IPS-18a (cell line): Measurements from ENCODE around the gene AHDC1.
A peak's percentile ranks its signal among the peaks of the same experiment; 100 is the strongest.

Experiments
- H3K27ac ChIP-seq: one replicate; pipeline ENCODE4 v1.5.1; 2013; ENCODE audit warnings: low read length
- H3K27me3 ChIP-seq: one replicate; pipeline ENCODE4 v1.6.1; 2013; ENCODE audit warnings: mild to moderate bottlenecking, low read length; ENCODE audit not compliant: control insufficient read depth, insufficient read depth
- H3K36me3 ChIP-seq: one replicate; pipeline ENCODE4 v1.6.1; 2013; ENCODE audit warnings: low read depth, low read length; ENCODE audit not compliant: control insufficient read depth
- H3K4me1 ChIP-seq: one replicate; pipeline ENCODE4 v1.6.1; 2013; ENCODE audit warnings: low read depth, low read length; ENCODE audit not compliant: control insufficient read depth
- H3K4me3 ChIP-seq: one replicate; pipeline ENCODE4 v1.5.1; 2013; ENCODE audit warnings: low read length
- H3K9ac ChIP-seq: one replicate; pipeline ENCODE4 v1.6.1; 2013; ENCODE audit warnings: mild to moderate bottlenecking, low read length, moderate library complexity
- H3K9me3 ChIP-seq: one replicate; pipeline ENCODE4 v1.6.1; 2013; ENCODE audit warnings: low read depth, low read length; ENCODE audit not compliant: control insufficient read depth

Gene AHDC1, protein sequence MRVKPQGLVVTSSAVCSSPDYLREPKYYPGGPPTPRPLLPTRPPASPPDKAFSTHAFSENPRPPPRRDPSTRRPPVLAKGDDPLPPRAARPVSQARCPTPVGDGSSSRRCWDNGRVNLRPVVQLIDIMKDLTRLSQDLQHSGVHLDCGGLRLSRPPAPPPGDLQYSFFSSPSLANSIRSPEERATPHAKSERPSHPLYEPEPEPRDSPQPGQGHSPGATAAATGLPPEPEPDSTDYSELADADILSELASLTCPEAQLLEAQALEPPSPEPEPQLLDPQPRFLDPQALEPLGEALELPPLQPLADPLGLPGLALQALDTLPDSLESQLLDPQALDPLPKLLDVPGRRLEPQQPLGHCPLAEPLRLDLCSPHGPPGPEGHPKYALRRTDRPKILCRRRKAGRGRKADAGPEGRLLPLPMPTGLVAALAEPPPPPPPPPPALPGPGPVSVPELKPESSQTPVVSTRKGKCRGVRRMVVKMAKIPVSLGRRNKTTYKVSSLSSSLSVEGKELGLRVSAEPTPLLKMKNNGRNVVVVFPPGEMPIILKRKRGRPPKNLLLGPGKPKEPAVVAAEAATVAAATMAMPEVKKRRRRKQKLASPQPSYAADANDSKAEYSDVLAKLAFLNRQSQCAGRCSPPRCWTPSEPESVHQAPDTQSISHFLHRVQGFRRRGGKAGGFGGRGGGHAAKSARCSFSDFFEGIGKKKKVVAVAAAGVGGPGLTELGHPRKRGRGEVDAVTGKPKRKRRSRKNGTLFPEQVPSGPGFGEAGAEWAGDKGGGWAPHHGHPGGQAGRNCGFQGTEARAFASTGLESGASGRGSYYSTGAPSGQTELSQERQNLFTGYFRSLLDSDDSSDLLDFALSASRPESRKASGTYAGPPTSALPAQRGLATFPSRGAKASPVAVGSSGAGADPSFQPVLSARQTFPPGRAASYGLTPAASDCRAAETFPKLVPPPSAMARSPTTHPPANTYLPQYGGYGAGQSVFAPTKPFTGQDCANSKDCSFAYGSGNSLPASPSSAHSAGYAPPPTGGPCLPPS (N-terminal part only)

DNA sequence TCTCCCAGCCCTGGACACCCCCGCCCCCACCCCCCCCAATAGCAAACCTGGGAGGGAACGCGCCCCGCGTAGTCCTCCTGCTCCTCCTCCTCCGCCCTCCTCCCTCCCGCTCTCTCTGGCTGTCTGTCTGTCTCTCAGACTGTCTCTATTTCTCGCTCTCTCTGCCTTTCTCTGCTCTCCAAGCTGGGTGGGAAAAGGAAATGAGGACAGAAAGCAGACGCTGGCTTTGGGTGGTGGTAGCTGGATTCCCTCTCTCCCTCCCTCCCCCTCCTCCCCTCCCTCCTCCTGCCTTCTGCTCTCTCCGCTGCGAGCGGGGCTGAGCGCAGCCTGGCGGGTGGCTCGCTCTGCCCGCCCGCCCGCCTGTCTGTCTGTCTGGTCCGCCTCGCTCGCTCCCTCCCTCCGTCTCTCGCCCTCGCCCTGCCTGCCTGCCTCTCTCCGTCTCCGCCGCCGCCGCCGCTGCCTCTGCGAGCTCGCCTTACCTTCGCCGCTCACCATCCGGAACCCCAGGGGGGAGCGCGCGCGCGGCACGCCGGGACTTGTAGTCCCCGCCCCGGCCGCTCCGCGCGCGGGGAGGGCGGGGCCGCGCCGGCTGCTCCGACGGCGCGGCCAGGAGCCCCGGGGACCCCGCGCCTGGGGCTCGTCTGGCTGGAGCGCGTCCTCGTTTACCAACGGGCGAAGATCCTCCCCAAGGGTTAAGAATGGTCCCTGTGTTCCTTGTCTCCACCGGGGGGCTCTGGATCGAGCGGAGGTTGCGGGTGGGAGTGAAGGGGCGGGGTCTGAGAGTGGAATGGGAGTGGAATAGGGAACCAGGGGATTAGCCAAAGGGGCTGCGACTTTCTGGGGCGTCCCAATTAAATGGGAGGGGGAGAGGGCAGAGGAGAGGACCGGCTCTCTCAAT lies at the start of gene AHDC1:
Gene AHDC1 (minus strand): TSS at position 464 of the 898 bp plus-strand sequence. CDS start 52,029 bp downstream, outside the sequence.
- H3K9ac ChIP-seq = peak within 1 kb of the TSS; percentile 52
- H3K4me1 ChIP-seq = peaks cover 67% of the 10 kb centered on the region
- H3K9me3 ChIP-seq = no peaks in the 10 kb centered on the region
- peaks cover 6% of the 10 kb centered on the region for H3K27me3 ChIP-seq
- no peak within 1 kb of the TSS for H3K27ac ChIP-seq
- H3K4me3 ChIP-seq = peak within 1 kb of the TSS; percentile 73
- H3K36me3 ChIP-seq = no peaks in the 10 kb centered on the region

DNA sequence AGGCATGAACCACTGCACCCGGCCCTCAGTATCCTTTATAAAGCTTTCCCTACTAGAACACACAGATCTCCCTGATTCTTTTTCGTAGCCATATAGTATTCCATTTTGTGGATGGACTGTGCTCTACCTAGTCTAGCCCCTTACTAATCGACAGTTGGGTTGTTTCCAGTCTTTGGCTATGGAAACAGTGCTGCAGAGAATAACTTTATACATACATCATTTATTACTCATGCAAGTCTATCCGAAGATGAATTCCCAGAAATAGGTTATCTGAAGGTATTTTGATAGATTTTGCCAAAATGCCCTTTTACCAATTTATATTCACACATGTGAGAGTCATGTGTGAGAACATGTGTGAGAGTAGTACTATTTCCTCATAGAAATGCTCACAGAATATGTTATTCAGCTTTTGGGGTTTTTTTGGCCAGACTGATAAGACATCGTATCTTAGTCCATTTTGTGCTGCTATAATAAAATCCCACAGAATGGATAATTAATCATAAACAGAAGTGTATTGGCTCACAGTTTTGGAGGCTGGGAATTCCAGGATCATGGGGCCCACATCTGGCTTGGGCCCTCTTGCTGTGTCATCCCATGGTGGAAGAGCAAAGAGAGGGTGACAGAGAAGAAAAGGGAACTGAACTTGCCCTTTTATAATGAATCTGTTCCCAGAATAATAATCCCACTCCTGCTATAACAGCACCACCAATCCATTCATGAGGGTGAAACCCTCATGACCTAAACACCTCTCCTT lies 48.3 kb upstream of the AHDC1 start:
- Histone ChIP-seq H3K27ac (no peak overlapping the region), H3K4me1 (peaks cover 22% of the 10 kb centered on the region), H3K4me3 (no peak overlapping the region), H3K9me3 (no peaks in the 10 kb centered on the region), H3K9ac (no peak overlapping the region), H3K27me3 (no peaks in the 10 kb centered on the region), H3K36me3 (no peaks in the 10 kb centered on the region)

DNA sequence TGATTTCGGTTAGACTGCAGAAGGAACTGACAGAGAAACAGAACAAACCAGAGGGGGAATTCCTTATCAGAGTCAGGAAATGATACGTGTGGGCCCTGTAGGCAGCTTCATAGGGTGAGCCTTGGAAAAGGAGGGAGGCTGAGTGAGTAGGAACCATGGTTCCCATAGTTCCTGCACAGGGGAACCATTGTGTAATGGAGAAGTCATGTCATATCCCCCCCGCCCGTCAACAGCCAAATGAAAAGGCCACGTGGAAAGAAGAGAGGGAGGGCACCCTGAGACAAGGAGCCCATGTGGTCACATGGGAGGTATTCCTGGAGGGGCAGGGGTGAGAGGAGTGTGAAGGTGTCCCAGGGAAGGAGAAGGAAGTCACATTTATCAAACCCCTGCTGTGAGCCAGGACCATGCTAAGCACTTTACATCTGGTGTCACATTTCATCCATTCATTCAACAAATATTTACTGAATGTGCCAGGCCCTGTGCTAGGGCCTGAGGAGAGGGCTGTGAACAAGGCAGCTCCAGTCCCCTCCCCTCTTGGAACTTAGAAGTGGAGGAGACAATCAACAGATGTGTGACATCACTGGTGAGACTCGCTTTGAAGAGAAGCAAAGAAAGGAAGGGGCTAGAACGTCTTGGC lies 46.7 kb upstream of the AHDC1 start:
- no peak overlapping the region for H3K9ac ChIP-seq

DNA sequence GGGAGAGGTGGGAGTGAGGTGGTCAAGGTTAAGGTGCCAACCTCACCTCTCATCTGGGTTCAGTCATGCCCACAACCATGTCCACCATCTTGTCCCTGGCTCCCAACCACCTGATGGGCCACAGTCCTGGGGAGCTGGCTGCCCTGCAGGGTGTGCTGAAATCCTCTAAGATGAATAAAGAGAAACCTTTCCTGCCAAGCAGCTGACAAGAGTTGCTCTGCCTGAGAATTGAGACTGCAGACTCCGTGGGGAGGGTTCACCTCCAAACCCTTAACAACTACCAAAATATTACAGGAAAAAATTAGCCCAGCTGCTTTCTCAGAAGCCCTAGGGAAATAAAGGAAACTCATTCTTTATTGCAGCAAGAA lies 46.2 kb upstream of the AHDC1 start:
- H3K4me3 ChIP-seq = no peak overlapping the region
- H3K9me3 ChIP-seq = no peaks in the 10 kb centered on the region
- H3K27ac ChIP-seq = no peak overlapping the region
- H3K4me1 ChIP-seq = peaks cover 13% of the 10 kb centered on the region
- H3K27me3 ChIP-seq = no peaks in the 10 kb centered on the region
- no peaks in the 10 kb centered on the region for H3K36me3 ChIP-seq
- H3K9ac ChIP-seq = no peak overlapping the region

More for the DNA sequence above, 46.7 kb upstream of the AHDC1 start:
- Histone ChIP-seq H3K27me3 (no peaks in the 10 kb centered on the region), H3K9me3 (no peaks in the 10 kb centered on the region), H3K4me3 (no peak overlapping the region), H3K4me1 (peaks cover 18% of the 10 kb centered on the region), H3K36me3 (no peaks in the 10 kb centered on the region), H3K27ac (no peak overlapping the region)

DNA sequence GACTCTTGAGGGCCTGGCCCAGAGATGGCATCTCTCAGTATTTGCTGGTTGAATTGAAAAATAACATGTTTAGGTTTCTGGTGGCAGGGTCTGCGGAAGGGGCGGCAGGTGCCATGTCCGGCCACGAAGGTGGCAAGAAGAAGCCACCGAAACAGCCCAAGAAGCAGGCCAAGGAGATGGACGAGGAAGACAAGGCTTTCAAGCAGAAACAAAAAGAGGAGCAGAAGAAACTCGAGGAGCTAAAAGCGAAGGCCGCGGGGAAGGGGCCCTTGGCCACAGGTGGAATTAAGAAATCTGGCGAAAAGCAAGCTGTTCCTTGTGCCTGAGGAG lies 45.3 kb upstream of the AHDC1 start:
- Histone ChIP-seq H3K9me3 (no peaks in the 10 kb centered on the region), H3K27ac (no peak overlapping the region), H3K36me3 (no peaks in the 10 kb centered on the region), H3K9ac (no peak overlapping the region), H3K27me3 (no peaks in the 10 kb centered on the region), H3K4me3 (no peak overlapping the region), H3K4me1 (peaks cover 11% of the 10 kb centered on the region)

DNA sequence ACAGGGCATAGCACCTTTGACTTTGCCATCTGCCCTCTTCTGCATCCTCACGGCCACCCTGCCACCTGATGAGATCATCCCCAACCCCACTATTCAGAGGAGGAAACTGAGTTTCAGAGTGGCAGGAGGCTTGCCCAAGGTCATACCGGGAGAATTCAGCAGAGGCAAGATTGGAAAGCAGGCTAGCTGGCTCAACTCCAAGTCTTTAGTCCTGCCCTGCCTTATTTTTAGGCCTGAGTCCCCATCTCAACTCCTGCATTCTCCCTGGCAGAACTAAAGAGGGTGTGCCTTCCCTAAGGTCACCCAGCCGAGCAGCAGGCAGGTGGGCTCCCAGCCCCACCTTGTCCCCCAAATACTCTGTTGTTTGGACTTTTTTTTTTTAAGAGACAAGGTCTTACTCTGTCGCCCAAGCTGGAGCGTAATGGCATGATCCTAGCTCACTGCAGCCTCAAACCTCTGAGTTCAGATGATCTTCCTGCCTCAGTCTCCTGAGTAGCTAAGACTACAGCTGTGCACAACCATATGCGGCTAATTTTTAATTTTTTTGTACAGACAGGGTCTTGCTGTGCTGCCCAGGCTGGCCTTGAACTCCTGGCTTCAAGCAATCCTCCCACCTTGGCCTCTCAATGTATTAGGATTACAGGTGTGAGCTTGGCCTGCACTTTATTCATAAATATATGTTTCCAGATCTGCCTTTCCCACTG lies 44.8 kb upstream of the AHDC1 start:
- no peak overlapping the region for H3K27ac ChIP-seq

DNA sequence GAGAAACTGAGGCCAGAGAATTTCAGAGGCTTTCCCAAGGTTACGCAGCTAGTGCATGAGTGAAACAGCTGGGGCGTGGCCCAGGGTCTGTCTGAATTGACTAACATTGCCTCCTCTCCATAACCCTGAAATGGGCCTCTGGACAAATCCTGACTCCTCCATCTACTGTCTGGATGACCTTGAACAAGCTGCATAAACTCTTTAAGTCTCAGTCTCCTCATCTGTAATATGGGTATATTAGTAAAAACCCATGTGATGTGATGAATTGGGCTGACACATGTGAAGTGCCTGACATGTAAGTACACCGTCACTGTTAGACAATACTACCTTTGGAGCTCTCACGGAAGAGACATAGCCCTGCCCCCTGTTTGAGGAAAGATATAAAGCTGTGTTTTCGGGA lies 43.4 kb upstream of the AHDC1 start:
- H3K4me1 ChIP-seq = peaks cover 14% of the 10 kb centered on the region
- H3K36me3 ChIP-seq = no peaks in the 10 kb centered on the region

More for the DNA sequence above, 44.8 kb upstream of the AHDC1 start:
- Histone ChIP-seq H3K27me3 (no peaks in the 10 kb centered on the region), H3K4me3 (no peak overlapping the region), H3K9me3 (no peaks in the 10 kb centered on the region), H3K9ac (no peak overlapping the region), H3K36me3 (no peaks in the 10 kb centered on the region), H3K4me1 (peaks cover 12% of the 10 kb centered on the region)

DNA sequence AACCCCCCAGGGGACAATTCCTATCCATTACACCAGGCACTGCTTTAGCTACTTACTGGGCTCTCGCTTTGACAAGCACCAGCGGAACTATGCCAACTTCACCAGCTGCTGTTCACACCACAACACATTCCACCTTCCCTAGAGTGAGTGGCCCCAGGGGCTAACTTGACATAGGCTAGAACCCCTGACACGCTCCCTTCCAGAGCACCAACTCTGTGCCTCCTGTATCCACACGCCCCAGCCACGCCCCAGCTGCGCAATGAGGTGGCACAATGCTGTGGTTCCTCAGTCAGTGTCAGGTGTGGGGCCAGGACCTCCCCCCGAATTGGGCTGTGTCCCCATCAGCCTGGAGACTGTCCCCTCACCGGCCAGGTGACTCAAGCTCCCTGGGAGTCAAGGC lies 42.7 kb upstream of the AHDC1 start:
- no peak overlapping the region for H3K27ac ChIP-seq
- H3K27me3 ChIP-seq = no peaks in the 10 kb centered on the region
- no peak overlapping the region for H3K9ac ChIP-seq
- H3K9me3 ChIP-seq = no peaks in the 10 kb centered on the region
- peaks cover 14% of the 10 kb centered on the region for H3K4me1 ChIP-seq
- no peaks in the 10 kb centered on the region for H3K36me3 ChIP-seq
- H3K4me3 ChIP-seq = no peak overlapping the region

More for the DNA sequence above, 43.4 kb upstream of the AHDC1 start:
- Histone ChIP-seq H3K27ac (no peak overlapping the region), H3K4me3 (no peak overlapping the region), H3K9ac (no peak overlapping the region), H3K27me3 (no peaks in the 10 kb centered on the region), H3K9me3 (no peaks in the 10 kb centered on the region)

DNA sequence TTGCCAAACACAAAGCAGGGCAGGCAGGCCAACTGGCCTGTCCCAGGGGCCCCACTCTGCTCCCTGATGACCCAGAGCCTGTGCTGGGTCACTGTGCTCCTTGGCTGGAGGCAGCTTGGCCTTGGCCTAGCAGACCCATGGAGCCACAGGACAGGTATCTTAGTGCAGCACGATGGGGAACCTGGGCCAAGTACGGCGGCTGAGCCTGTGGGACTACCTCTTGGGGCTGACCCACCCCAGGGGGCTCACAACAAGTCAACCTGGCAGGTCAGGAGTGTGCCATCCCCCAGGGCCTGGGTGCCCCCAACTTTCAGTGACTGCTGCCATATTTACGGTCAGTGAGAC lies 41.1 kb upstream of the AHDC1 start:
- H3K4me1 ChIP-seq = peaks cover 5% of the 10 kb centered on the region
- H3K27me3 ChIP-seq = no peaks in the 10 kb centered on the region
- H3K27ac ChIP-seq = no peak overlapping the region
- H3K36me3 ChIP-seq = no peaks in the 10 kb centered on the region
- H3K4me3 ChIP-seq = no peak overlapping the region
- H3K9me3 ChIP-seq = no peaks in the 10 kb centered on the region
- H3K9ac ChIP-seq = no peak overlapping the region
